HG03460 (cell line): ENCODE measurements around the gene SNX21.
"Not testable (repeated sequence)": the region's sequence is repeated elsewhere in the genome, so short reads cannot be mapped to it uniquely, and the experiment has no call there.

Experiments
- ATAC-seq: cut with Tn5 transposase; IDR thresholded peaks from one replicate; pipeline ENCODE4 v1.9.1; 2021; ENCODE audit not compliant: unreplicated experiment

The SNX21 gene

GRCh38 chr20:45822857-45823256 is 10.7 kb upstream of the SNX21 start:
- ATAC-seq = no peak

DNA sequence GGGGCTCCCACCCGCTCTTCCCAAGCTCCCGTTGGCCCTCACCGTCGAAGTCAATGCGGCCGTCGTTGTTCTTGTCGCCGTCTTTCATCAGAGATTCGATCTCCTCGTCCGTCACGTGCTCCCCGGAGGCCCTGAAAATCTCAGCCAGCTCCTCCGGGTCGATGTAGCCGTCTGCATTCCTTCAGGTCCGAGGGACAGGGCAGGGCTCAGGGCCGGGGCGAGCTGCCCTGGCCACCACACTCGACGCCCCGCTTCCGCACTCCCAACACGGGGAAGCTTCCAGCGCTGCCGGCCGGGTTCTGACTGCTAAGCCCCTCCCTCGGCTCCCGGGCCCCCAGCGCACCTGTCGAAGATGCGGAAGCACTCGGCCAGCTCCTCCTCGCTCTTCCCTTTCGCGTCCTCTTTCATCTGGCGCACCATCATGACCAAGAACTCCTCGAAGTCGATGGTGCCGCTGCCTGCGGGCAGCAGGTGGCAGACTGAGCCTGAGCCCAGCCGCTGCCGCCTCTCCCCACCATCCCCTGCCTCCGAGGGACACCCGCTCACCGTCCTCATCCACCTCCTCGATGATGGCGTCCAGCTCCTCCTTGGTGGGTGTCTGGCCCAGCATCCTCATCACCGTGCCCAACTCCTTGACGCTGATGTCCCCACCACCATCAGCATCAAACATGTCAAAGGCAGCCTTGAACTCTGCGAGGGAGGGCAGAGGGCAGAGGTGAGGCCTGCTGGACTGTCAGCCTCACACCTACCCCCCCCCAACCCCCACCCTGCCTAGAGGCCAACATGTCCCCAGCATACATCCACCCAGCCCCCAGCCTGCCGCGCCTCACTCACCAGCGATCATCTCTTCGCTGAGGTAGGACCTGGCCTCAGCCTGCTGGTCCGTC is 9.4 kb upstream of the SNX21 start:
- no peak for ATAC-seq

DNA sequence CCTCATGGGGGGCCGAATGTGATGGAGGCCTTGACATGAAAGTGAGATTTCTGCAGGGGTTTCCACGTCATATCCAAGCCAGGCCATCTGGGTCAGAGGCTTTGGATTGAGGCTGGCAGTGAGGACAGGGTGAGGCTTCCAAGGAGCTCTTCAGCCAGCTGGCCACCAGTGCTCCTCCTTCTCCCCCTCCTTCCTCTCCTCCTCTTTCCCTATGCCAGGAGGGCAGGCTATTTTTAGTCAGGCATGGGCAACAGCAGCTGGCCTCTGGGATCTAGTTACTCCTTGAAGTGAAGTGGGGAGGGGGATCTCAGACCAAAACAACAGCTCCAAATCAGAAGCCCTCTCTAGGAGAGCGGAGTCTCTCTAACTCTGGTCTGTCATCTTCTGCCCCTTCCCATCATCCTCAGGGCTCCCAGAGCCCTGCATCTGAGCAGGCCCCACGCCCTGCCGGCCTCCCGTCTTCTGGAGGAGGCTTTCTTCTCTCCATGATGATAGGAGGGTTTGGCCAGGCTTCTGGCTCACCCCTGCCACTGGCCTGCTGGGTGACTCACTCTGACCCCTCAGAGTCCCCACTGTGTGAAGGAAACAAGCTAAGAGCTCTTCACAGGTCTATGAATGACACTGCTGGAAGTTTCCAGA is 7.1 kb upstream of the SNX21 start:
- no peak for ATAC-seq

- ATAC-seq = no peak
These were observed 6.5 kb upstream of the SNX21 start, which contains the start of gene TNNC2 for GRCh38 chr20:45827030-45827652. TSS of gene TNNC2 (minus strand) at chr20:45827312. CDS start at chr20:45827248, 64 bp downstream.

DNA sequence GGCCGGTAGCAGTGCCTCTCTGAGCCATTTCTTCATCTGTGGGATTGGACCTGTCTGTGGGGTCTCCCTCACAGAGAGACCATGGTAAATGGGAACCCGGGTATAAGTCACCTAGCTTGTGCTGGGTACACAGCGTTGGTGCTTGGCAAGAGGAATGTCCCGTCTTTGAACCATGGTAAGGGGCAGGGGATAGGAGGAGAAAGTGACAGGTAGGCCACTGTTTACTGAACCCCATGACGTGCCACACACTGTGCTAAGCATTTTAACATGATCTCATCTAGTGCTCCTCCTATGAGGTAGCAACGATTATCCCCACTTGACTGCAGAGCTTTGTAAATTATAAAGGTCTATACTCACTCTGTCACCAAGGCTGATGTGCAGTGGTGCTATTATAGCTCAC is 5.9 kb upstream of the SNX21 start:
- ATAC-seq = no peak

DNA sequence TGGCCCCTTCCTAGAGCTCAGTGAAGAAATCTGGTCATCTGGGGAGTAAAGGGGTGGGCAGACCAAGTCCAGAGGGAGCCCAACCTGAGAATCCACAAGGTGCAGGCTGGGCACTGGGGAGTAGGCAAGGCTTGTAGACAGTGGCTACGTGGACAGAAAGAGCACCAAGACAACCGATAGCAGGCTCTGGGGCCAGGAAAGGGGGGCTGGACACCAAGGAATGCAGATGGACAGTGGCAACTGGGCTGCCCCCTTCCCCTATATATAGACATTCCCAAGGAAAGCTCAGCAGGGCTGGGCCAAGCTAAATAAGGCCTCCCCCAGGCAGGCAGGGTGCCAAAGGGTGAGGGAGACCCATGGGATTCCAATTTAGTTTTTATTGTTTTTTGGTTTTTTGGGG is 5.0 kb upstream of the SNX21 start:
- no peak for ATAC-seq

DNA sequence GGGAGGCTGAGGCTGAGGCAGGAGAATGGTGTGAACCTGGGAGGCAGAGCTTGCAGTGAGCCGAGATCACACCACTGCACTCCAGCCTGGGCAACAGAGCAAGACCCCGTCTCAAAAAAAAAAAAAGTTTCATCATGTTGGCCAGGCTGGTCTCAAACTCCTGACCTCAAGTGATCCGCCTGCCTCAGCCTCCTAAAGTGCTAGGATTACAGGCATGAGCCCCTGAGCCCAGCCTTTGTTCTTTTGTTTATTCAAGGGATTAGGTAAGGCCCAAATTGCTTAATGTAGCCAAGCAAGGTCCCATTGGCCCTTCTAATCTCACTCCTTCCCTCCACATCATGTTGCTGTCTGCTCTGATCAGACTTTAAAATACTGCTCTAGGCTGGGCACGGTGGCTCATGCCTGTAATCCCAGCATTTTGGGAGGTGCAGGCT is 3.9 kb upstream of the SNX21 start:
- not testable (repeated sequence) for ATAC-seq

GRCh38 chr20:45832619-45833018 is 980 bp upstream of the SNX21 start:
- no peak for ATAC-seq

- no peak for ATAC-seq
These were observed 541 bp downstream of the SNX21 start for GRCh38 chr20:45833883-45834796.

GRCh38 chr20:45834797-45835161 is 1.2 kb downstream of the SNX21 start:
- ATAC-seq = no peak

- ATAC-seq = no peak
These were observed 1.7 kb downstream of the SNX21 start for GRCh38 chr20:45835329-45835765.

DNA sequence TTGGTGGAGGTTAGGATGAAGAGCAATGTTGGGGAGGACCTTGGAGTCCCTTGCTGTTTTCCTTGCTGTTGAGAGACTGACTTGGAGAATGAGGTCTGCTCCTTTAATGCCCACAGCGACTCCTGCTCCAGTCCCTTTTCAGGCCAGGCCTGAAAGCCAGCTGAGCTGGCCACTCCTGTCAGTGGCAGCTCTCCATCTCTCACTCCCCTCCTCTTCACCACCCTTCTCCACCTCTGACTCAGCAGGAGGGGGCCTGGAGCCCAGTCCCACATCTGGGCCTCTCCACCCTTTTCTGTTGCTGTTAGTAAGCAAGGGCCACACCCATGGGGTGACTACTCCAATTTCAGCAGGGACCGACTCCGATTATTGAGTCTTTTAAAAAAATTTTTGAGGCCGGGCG is 2.2 kb downstream of the SNX21 start:
- no peak for ATAC-seq

GRCh38 chr20:45836841-45837240 is 3.2 kb downstream of the SNX21 start:
- ATAC-seq = no peak

DNA sequence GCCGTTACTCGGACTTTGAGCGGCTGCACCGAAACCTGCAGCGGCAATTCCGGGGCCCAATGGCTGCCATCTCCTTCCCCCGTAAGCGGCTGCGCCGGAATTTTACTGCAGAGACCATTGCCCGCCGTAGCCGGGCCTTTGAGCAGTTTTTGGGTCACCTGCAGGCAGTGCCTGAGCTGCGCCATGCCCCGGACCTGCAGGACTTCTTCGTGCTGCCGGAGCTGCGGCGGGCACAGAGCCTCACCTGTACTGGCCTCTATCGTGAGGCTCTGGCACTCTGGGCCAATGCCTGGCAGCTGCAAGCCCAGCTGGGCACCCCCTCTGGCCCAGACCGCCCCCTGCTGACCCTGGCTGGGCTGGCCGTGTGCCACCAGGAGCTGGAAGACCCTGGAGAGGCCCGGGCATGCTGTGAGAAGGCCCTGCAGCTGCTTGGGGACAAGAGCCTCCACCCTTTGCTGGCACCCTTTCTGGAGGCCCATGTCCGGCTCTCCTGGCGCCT is 7.2 kb downstream of the SNX21 start:
- no peak for ATAC-seq

DNA sequence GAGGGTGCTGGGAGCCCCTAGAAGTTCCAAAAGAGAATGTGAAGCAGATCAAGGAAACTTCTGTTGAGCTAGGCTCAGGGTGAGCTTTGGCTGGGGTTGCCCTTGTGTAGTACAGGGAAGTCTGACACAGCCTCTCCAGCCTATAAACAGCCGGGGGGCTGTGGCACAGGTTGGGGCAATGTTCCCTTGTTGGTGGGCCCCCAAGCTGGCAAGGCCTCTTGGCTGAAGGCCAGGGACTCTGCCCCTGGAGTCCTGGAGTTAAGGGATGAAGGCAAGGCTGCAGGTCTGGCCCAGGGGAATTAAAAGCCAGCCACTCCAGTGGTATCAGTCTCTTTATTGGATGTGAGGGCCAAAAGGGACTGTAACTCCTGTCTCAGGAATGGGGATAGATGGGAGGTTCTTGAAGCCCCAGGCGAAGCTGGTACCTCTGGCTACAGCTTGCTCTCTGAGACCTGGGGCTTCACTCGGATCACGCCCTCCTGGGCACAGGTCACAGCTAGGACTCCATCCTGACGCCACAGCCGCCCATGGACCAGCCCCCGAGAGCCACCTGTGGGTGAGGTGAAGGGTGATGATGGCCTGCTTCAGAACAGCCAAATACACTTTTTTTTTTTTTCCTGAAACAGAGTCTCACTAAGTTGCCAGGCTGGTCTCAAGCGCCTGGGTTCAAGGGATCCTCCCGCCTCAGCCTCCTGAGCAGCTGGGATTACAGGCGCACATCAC is 8.0 kb downstream of the SNX21 start:
- ATAC-seq = no peak

DNA sequence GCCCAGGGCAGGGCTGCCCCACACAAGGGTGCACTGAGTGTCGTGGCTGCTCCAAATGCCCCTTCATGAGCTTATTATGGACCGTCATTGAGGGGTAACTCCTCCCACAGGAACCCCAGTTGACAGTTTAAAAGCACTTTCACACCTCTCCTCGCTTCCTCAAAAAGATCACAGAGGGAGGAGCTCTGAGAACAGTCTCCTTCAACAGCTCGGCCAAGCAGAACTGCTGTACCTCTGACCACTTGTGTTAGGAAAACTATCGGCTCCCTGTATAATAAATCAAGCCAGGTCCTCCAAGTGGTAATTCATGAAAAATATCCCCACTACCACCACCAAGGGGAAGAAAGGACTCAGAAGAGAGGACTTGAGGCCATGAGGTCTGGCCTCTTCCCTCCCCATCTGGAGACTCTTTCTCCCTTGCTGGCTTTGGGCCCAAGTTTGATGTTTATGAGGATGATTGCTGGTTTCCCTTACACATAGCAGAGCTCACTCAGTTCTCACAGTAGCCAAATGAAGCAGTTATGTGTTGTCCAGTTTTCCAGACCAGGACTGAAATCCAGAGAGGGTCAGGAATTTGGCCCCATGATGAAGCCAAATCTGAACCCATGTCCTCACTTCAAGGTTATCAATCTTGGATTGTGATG is 8.7 kb downstream of the SNX21 start:
- no peak for ATAC-seq

DNA sequence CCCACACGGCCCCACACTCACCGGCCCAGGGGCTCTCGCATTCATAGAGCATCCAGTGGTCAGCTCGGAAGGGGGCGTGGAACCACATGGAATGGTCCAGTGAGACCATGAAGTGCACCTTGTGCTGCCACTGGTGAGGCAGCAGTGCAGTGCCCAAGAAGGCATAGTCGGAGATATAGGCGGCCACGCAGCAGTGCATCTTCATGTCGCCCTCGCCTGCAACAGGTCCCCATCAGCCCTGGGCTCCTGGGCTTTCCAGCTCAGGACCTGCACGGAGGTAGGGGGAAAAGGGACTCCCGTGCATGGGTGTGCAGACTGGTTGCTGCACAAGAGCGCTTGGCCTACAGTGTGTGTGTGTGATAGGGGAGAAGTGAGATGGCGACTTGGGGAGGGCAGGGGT is 9.9 kb downstream of the SNX21 start:
- ATAC-seq = no peak

DNA sequence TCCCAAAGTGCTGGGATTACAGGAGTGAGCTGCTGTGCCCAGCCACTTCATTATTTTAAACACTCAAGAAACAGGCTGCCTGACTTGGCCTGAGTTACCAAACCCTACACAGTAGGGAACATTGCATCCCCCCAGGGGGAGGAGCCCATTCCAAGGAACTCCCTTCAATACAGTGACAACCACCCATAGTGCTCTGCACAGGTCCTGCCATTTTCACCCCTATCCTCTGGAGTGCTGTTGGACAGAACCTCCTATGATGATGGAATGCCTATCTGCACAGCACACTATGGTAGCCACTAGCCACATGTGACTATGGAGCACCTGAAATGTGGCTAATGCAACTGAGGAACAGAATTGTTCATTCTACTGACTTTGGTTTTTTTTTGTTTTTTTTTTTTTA is 11.9 kb downstream of the SNX21 start:
- no peak for ATAC-seq

- no peak for ATAC-seq
These were observed 14.8 kb downstream of the SNX21 start for GRCh38 chr20:45848421-45848820.
